GM19463 (cell line): Measurements from ENCODE around the gene BHLHA15.

Experiments
- ATAC-seq: cut with Tn5 transposase; IDR thresholded peaks from one replicate; pipeline ENCODE4 v1.9.1; 2021; ENCODE audit warnings: mild to moderate bottlenecking, moderate library complexity; ENCODE audit not compliant: unreplicated experiment

BHLHA15 gene

GRCh38 chr7:98186452-98187137, 24.6 kb upstream of the BHLHA15 start:
- ATAC-seq, result no peak

DNA sequence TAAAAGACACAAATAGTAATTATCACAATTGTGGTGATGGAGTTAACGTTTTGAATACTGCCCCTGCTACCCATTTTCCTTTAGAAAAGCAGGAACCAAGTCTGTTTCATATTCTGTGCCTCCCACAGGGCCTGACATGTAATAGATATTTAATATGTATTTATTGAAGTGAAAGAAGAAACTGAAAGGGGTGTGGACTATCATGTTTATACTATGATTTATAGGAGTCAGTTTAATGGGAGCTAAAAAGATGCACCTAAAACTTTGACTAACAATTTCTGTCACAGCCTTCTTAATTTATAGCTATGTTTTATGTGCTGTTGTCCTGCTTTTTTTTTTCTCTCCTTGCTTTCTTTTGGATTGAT, 24.1 kb upstream of the BHLHA15 start:
- no peak for ATAC-seq

- ATAC-seq, result no peak
These were observed 21.7 kb upstream of the BHLHA15 start for GRCh38 chr7:98189559-98189958.

- no peak for ATAC-seq
These were observed 19.4 kb upstream of the BHLHA15 start for GRCh38 chr7:98191668-98192431.

GRCh38 chr7:98192781-98193457, 18.3 kb upstream of the BHLHA15 start:
- ATAC-seq, result no peak

DNA sequence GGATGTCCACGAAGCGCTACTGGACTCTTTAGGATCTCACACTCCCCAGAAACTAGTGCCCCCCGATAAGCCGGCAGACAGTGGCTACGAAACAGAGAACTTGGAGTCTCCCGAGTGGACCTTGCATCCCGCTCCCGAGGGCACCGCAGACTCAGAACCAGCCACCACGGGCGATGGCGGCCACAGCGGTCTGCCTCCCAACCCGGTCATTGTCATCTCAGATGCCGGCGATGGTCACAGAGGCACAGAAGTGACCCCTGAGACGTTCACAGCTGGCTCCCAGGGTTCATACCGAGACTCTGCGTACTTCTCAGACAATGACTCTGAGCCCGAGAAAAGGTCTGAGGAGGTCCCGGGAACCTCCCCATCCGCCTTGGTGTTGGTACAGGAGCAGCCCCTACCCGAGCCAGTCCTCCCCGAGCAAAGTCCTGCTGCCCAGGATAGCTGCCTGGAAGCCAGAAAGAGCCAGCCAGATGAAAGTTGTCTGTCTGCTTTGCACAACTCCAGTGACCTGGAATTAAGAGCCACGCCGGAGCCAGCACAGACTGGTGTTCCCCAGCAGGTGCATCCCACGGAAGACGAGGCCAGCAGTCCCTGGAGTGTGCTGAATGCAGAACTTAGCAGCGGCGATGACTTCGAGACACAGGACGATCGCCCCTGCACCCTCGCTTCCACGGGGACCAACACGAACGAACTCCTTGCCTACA, 17.6 kb upstream of the BHLHA15 start:
- no peak for ATAC-seq

DNA sequence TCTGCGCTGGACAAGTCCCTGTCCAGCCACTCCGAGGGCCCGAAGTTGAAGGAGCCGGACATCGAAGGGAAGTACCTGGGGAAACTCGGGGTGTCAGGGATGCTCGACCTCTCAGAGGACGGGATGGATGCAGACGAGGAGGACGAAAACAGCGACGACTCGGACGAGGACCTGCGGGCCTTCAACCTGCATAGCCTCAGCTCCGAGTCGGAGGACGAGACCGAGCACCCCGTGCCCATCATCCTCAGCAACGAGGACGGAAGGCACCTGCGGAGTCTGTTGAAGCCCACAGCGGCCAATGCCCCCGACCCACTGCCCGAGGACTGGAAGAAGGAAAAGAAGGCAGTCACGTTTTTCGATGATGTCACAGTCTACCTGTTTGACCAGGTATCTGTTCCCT, 17.1 kb upstream of the BHLHA15 start:
- ATAC-seq, result no peak

DNA sequence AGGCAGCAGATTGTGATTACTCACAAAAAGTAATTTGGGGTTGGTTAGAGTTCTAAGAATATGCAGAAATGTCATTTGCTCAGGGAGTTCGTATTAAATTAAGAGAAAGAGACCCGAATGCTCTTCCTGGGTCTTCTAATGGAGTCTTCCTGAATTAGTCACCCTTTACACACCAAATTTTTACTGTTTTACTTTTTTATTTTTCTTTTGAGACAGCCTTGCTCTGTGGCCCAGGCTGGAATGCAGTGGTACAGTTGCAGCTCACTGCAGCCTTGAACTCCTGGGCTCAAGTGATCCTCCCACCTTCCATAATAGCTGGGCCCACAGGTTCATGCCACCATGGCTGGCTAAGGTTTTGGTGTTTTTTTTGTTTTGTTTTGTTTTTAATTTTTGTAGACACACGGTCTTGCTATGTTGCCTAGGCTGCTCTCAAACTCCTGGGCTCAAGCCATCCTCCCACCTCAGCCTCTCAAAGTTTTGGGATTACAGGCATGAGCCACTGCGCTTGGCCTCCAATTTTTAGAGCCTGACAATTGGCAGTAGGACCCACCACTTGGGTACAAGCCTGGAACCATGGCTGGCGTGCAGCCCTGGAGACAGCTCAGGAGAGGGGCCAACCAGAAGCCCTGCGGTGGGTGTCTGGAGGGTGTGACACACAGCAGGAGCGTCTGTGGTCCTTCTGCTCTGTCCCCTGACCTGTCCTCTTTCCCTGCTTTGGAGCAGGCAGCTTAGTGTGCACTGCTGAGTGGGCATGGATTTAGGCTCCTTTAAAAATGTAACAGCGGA, 16.4 kb upstream of the BHLHA15 start:
- ATAC-seq, result no peak

- ATAC-seq, result no peak
These were observed 14.3 kb upstream of the BHLHA15 start for GRCh38 chr7:98196706-98197605.

- no peak for ATAC-seq
These were observed 12.1 kb upstream of the BHLHA15 start for GRCh38 chr7:98199131-98199530.

GRCh38 chr7:98200364-98200763, 10.9 kb upstream of the BHLHA15 start:
- ATAC-seq, result peak; percentile 36

- peak; percentile 89 for ATAC-seq
These were observed 8.7 kb upstream of the BHLHA15 start for GRCh38 chr7:98202367-98203195.

DNA sequence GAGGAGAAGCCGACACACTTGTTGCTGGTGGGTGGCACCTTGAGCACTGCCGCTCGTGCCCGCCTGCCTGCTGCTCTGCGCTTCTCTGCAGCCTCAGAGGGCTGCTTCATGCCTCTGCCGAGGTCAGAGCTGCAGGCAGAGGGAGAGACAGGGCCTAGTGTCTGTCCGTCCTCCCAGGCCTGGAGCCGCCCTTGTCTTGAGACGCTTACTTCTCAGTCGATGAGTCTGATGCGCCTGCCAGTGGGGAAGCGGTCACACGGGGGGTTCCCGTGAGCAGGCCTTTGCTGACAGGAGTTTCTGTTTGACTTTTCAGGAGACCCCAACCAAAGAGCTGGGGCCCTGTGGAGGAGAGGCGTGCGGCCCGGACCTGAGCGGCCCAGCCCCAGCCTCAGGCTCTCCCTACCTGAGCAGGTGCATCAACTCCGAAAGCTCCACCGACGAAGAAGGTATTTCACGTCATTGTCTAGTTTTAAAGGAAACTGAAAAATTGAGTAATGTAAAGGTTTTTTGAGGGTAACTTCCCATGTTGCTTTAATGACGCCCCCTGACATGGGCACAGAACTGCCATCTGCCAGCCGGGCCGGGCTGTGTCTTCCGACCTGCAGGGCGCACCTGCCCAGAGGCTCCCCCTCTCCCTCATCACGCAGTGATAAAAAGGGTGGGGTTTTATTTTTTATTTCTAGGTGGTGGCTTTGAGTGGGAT, 7.8 kb upstream of the BHLHA15 start:
- peak; percentile 37 for ATAC-seq

- ATAC-seq, result no peak
These were observed 7.2 kb upstream of the BHLHA15 start for GRCh38 chr7:98203964-98204605.

DNA sequence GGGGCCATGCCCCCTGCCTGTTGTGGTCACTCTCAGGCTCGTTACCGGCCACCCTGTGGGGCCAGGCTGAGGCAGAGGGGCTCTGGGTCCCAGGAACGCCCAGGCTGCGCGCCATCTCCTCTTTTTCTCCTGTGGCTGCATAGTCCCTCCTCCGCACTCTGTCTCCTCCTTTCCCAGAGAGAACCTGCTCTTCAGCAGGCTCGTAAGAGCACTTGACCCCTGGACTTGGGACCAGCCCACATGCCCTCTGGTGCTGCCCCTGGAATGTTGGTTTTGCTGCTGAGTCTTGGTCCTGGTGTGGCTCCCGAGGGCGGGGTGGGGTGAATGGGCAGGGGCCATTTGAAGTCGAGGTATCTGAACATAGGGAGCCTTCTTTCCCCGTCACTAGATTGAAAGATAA, 6.6 kb upstream of the BHLHA15 start:
- no peak for ATAC-seq

- no peak for ATAC-seq
These were observed 5.9 kb upstream of the BHLHA15 start for GRCh38 chr7:98205162-98205845.
